HTR-8/SVneo (cell line): ENCODE measurements around the gene SNX14.
"Not testable (repeated sequence)": the region's sequence is repeated elsewhere in the genome, so short reads cannot be mapped to it uniquely, and the experiment has no call there.

Experiments
- DNase-seq: peaks from one replicate; pipeline ENCODE4 v3.0.0; 2011; ENCODE audit warnings: low spot score, mixed read lengths; ENCODE audit not compliant: insufficient read length
- FAIRE-seq: peaks from 2 replicates; lab custom pipeline; 2011; peaks lifted over from hg19 to GRCh38; lab: Jason Lieb, UNC

The SNX14 gene

DNA sequence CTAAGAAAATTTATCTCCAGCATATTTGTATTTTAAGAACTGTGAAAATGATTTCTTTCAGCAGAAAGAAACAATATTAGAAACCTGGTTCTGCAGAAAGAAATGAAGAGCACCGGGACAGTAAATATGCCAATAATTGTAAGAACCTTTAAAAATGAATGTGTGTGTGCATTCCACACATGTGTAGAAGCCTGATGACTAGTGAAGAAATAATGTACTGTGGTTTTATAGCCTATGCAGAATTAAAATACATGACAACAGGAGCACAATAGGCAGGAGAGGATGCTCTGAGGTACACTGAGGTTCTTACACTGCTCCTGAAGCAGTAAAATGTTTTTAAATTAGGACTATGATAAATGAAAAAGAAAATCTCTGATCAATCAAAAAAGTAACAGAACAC, 48.9 kb downstream of the SNX14 start:
- no peak for FAIRE-seq
- no peak for DNase-seq

DNA sequence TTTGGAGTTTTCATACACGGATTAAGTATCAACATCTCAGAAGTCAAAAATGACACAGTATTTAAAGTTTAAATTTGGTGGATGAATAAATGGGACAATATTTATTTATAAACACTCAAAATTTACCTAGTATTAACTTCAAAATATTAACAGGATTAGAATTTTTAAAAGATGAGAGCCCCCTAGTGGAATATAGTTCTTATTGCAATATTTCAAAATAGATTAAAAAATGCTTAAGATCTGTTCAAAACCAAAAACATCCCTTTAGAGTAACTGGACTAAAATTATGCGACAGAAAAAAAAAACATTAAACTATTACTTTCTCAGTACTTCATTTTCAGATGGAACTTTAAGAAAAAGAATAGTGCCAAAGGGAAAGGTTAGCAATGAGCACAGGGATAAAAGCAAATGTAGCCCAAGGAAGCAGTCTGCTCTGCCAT, 56.6 kb downstream of the SNX14 start:
- DNase-seq (no peak), FAIRE-seq (no peak)

DNA sequence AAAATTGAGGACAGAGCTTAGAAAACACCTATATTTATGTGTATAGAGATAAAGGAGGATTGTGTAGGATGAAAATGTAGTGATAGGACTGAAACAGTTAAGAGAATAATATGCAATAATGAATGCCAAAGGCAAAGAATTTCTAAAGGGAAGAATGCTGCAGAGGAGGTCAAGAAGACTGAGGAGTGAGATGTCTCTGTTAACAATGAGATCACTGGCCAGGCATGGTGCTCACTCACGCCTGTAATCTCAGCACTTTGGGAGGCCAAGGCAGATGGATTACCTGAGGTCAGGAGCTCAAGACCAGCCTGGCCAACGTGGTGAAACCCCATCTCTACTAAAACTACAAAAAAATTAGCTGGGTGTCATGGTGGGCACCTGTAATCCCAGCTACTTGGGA, 69.4 kb downstream of the SNX14 start:
- DNase-seq, FAIRE-seq: not testable (repeated sequence)

DNA sequence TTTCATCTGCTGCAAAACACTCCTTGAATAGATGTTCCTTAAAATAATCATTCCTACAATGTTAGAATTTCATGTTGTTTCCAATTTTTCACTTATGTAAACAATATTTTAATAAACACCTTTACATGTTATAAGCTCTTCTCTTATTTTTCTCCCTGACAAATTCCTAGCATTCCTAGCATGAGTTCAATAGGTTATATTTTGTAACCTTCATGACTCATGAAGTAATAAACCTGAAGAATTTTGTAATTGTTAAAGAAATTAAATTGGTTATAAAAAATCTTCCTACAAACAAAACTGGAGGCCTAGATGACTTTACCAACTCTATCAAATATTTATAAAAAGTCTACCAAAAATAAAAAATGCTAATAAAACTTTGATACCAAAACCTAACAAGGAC, 77.5 kb downstream of the SNX14 start:
- FAIRE-seq (no peak), DNase-seq (peak; percentile 23)

DNA sequence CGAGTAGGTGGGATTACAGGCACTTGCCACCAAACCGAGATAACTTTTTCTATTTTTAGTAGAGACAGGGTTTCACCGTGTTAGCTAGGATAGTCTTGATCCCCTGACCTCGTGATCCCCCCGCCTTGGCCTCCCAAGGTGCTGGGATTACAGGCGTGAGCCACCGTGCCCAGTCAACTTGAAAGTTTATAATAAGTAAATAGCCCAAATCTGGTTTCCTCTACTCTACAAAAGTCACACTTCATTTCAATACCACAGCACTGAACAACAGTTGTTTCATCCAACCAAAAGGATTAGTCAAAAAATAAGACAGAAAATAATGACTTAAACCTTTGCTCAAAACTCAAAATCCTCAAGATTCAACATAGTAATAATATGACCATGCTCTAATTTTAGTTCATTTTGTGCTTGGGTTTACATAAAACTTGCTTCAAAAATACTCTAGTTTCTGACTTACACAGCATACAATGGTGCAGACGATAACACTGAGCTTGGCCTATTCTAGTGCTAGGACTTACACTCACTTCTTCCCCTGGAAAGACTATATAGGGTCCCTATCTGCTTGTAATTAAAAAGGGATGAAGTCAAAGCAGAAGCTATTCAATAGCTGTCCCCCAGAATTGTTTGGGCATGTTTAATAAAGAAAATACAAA, 87.1 kb downstream of the SNX14 start:
- FAIRE-seq, result no peak
- DNase-seq, result no peak

DNA sequence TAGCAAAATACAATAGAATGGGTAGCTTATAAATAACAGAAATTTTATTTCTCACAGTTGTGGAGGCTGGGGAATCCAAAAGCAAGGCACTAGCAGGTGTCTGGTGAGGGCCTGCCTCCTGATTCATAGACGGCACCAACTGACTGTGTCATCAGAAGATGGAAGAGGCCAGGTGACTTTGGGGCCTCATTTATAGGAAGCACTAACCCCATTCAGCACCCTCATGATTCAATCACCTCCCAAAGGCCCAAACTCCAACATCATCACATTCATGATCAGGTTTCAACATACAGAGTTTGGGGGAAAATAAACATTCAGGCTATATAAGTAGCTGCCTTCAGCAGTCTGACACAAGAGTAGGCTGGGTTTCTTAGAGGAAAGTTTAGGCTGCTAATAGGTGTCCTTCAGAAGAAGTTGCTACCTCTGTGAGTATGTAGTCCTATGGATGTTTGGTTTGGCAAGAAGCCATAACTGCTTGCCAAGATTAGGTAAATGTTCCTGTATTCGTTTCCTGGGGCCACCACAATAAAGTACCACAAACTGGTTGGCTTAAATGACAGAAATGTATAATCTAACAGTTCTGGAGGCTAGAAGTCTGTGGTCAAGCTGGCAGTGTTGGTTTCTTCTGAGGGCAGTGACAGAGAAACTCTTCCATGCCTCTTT, 94.9 kb downstream of the SNX14 start:
- DNase-seq (no peak), FAIRE-seq (no peak)

DNA sequence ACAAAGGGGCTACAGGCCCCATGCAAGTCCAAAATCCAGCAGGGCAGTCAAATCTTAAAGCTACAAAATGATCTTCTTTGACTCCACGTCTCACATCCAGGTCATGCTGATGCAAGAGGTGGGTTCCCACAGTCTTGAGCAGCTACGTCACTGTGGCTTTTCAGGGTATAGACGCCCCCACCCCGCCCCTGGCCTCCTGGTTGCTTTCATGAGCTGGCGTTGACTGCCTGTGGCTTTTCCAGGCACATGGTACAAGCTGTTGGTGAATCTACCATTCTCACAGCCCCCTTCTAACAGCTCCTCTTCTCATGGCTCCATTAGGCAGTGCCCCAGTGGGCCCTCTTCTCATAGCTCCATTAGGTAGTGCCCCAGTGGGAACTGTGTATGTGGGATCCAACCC, 96.8 kb downstream of the SNX14 start:
- DNase-seq (no peak), FAIRE-seq (no peak)

DNA sequence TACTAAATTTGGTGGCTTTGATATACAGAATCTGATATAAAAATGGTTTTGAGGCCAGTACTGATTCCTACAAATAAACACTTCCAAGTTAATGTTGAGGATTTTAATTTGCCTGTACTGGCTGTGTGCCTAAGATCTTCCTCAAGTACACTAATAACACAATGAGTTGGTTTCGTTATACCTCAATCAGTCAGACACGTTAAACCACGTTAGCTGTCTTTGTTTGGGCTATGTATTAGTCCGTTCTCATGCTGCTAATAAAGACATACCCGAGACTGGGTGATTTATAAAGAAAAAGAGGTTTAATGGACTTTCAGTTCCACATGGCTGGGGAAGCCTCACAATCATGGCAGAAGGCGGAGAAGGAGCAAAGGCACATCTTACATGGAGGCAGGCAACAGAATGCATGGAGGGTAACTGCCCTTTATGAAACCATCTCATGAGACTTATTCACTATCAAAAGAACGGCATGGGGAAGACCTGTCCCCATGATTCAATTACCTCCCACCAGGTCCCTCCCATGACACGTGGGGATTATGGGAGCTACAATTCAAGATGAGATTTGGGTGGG, 97.6 kb downstream of the SNX14 start:
- no peak for DNase-seq
- no peak for FAIRE-seq

DNA sequence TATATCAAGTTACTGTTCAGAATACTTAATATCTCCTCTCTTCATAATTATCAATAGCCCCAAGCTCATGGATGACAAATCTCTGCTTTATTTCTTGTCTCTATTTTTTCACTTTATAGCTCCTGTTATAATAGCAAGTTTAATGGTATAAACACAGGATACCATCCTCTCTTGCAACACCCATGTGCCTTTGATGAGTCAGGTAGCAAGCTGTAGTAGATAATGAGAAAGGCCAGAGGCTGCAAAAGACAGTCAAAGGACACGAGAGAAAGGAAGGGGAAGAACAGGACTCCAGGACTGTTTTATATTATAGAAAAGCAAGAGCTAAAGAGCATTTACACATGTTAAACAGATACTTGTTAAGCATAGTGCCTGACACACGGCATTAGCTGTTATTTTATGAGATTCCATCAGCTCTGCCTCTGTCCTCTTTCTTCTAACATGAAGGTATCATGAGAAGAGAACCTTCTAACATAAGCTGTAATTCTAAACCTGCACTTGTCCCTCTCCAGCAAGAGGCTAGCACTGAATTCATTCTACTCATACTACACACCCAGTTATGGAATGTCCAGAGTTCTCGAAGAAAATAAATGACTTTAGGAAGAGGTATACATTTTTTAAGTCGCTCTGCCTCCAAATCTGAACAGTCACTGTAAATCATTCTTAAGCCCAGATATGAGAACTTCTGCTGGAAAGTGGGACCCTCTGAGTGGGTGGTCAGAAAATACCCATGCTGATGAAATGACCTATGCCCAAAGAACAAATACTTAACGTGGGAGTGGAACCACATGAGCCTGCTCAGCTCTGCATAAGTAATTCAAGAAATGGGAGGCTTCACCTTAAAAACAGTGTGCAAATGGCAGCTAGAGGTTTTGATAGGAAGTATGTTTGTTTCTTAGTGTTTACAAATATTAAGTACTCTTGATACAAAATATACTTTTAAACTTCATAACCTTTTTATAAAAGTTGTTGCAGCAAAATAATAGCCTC, 98.8 kb downstream of the SNX14 start:
- DNase-seq, result no peak
- no peak for FAIRE-seq

DNA sequence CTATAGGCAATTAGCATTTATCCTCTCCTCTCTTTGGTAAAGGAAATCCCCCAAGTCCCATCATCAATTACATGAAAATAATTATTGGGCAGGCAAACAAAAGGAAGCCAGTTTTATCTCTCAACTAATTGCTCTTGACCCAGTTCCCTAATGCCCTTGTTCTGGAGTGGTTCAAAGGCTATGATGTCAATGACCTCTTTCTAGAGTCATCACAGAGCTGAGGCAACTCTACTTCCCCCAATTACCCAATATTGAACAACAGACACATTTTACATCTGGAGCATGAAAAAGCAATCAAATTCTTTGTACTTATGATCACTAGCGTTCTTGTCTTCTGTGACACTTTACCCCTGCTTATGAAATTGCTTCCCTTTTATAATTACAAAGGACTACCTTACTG, 100.3 kb downstream of the SNX14 start:
- FAIRE-seq (no peak), DNase-seq (no peak)

DNA sequence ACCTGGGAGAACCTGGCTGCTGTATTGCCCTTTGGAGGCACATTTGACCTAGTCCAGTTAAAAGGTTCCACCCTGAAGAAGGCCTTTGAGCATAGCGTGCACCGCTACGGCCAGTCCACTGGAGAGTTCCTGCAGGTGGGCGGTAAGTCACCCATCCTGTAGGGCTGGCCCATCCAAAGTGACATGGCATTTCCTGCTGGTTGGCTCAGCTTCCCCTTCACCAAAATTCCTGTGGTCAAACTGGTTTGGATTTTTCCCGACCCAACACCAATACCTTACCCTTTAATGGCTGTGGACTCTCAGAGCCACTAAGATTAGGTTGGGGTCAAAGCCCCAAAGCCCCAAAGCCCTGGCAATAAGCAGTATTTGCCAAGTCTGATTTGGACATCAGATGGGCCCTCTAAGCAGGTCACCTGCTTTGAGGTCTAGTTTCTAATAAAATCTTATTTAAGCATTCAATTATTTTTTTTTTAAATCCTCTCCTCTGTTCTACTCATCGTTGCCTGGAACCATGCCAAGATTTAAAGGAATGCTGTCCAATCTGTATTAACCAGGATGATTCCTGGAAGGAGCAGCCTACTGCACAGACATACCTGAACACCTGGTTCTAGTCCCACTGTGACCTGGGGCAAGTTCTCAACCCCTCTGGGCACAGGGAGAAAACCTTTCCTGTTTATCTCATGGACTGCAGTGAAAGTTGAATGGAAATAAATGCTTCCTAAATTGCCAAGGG, 103.0 kb downstream of the SNX14 start:
- FAIRE-seq (no peak), DNase-seq (no peak)

DNA sequence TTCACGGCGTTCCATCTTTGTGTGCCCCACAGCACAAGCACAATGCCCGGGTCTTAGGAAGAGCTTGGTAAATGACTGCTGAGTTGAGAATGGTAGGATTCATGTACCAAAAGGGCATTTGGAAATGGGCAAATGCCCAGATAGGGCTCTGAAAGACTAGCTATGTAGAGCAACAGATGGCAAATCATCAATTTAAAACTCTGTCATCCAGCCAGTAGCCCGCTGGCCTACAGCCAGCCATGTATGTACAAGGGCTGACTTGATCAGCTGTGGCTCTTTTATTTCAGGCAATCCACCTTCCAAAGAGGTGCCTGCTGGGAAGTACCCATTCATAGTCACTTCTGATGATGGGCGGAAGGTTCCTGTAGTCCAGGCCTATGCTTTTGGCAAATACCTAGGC, 108.7 kb downstream of the SNX14 start:
- DNase-seq (no peak), FAIRE-seq (no peak)

DNA sequence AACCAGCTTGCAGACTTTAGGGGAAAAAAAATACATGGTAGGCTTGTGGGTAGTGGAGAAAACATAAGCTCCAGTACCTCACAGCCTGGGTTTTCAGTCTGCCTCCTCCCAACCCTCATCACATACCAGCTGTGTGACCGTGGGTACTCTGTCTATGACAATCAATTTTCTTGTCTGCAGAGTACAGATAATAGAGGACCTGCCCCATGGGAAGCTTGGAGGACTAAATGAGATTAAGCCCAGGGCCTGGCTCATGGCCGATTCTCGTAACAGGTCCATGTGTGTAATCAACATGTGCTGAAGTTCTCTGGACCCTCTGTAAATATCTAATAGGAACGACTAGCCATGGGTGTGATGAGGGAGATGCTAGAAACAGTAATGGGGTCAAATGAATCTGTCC, 109.8 kb downstream of the SNX14 start:
- FAIRE-seq, result no peak
- no peak for DNase-seq

DNA sequence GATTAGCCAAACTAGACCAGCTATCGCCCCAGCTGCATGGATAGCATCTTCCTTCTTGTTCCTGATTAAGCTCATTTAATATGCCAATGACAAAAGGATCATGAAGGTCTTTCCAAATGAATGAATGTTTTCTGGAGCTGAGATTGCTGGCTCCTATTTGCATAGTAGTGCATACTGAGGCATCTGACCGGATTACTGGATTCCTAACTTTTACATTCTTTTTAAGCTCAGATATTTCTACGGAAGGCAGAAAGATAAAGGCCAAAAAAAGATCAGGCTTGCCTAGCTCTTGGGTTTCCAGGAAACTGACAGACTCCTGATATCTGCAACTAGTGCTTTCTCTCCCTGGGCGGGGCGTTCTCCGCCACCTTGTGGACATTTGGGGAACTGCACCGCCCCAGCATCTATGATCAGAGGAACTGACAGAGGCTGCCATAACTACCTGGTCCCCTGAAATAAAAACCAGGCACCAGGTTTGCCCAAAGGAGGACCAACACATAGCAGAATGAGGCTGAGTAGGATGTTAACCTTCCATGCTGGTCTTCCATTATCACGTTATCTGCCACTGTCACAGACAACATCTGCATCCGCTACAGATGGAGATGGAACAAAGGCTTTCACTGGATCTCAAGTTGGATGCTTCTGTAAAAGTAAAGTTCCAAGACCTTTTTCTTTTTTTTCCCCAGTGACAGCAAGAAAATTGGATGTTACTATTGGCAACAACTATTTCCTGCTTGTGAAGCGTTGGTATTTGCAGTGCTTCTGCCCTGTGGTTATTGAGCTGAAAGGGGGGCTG, 110.6 kb downstream of the SNX14 start:
- FAIRE-seq (no peak), DNase-seq (peak; percentile 60)

DNA sequence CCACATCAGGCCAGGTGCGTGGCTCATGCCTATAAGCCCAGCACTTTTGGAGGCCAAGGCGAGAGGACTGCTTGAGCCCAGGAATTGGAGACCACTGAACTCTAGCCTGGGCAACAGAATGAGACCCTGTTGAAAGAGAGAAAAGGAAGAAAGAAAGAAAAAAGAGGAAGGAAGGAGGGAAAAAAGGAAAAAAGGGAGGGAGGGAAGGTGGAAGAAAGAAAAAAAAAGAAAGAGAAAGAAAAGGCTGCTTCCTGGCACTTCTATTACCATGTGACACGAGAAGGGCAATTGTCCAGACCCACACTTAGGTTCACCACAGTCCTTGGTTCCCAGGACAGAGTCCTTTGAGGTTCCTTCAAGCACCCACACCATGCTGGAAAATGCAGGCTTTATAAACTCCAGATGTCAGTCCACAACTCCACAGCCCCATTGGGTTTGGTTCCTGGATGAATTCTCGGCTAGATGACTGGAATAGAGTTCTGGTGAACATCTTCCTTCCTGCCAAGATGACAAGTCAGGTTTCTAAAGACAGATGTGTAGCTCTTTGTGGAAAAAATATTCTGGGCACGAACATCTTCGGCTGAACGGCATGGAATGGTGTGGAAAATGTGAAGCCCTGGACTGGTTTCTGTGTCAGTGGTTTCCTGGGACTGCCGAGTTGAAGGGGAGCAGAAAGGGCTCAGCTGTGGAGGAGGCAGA, 111.3 kb downstream of the SNX14 start:
- FAIRE-seq, result no peak
- no peak for DNase-seq

DNA sequence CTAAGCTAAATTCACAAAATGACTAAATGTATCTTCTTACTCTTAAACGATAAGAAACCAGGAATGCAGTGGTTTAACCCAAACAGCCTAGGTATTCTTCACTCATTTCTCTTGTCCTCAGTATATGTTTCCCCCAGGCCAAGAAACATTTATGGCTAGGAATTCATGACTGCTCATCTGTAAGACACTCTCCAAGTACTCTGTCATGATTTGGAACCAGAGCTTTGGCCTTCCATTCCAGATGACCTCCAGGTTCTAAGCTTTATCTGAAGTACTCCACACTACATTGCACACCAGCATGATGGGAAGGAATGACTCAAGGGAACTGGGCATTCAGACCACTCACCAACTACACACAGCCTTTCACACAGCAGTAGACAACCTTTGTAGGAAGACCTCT, 114.5 kb downstream of the SNX14 start:
- DNase-seq (no peak), FAIRE-seq (no peak)

DNA sequence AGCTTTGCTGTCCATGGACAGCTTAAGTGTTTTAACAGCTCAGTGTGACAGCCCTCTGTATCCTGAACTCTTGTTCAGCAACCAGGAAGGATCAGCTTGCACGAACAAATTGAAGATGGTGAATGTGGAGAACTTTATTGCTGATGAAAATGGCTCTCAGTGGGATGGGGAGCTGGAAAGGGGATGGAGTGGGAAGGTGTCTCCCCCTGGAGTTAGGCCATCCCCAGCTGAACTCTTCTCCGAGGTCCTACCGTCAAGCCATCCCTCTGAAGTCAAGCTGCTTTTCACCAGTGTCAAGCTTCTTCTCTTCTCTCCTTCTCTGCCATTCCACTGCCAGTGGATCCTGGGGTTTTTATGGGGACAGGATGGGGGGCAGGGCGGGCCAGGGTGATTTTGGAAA, 117.1 kb downstream of the SNX14 start:
- DNase-seq, result no peak

DNA sequence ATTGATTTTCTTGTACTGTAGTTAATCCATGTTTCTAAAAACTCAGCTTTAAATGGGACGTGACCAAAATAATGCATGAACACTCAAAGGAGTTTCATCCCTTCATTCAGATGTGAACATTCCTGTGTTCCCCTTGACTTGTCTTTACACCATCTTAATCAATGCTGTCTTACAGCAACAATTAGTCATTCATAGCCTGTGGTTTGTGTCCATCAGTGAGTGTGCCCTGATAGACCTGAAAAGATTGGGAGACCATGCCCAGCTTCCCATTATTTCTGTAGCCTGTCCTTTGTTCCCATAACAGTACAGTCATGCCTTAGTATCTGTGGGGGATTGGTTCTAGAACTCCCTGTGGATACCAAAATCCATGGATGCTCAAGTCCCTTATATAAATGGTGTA, 119.9 kb downstream of the SNX14 start:
- FAIRE-seq (no peak), DNase-seq (no peak)

More for the DNA sequence above, 117.1 kb downstream of the SNX14 start:
- FAIRE-seq, result peak; percentile 9

DNA sequence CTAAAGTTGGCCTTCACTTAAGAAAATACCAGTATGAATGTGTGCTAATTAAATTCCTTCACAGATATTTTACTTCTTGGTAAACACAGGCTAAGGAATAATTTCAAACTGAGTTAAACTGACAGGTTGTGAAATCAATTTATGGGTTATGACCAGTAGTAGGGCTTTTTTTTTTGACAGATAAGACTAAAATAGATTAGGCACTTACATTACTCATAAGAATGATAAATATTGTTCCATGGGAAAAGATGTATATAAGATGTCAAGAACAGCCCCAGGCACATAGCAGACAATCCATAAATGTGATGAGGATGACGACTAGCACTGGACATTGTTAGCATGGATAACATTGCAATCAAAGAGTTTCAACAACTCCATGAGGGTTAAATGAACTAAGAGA, 120.9 kb downstream of the SNX14 start:
- peak; percentile 93 for FAIRE-seq
- peak; percentile 67 for DNase-seq
